ENCODE data around the gene SPACA1. TPM values are rescaled to one million over a fixed set of nuclear protein-coding genes. Genes with fewer than 3 reads are reported as not detected.

Gene SPACA1
- total and polyA plus RNA-seq, 4 donors: not detected

- no peaks in the 10 kb centered on the region for H3K4me1 ChIP-seq (ENCODE audit: control insufficient read depth in 4 of 4, insufficient read depth in 4 of 4, low read length in 3 of 4)
- no peak overlapping the region for H3K27ac ChIP-seq (ENCODE audit: low read depth in 1 of 2, low read length in 2 of 2)
- H3K9ac ChIP-seq (ENCODE audit: low read depth in 1 of 2, low read length in 2 of 2): no peak overlapping the region
- no peaks in the 10 kb centered on the region for H3K36me3 ChIP-seq (ENCODE audit: control insufficient read depth in 4 of 4, insufficient read depth in 3 of 4, low read depth in 1 of 4, low read length in 3 of 4)
- H3K27me3 ChIP-seq (ENCODE audit: control insufficient read depth in 4 of 4, insufficient read depth in 4 of 4, low read length in 3 of 4): no peaks in the 10 kb centered on the region
- no peaks in the 10 kb centered on the region for H3K9me3 ChIP-seq (ENCODE audit: control insufficient read depth in 4 of 4, low read length in 3 of 4)
- H3K4me3 ChIP-seq (ENCODE audit: low read depth in 1 of 3, low read length in 3 of 3): no peak overlapping the region
- 56% methylated on average over 3 of the region's 3 CpGs for WGBS
- TF ChIP-seq HNF4G (IDR thresholded peaks at IDR 0.05): no peak
- TF ChIP-seq GABPA (IDR thresholded peaks at IDR 0.05 in 1 of 2, conservative IDR thresholded peaks at IDR 0.05 in 1 of 2): no peak
- no peak for TF ChIP-seq YY1 (IDR thresholded peaks at IDR 0.05)
- no peak for TF ChIP-seq MAX (IDR thresholded peaks at IDR 0.05)
- TF ChIP-seq, protein P1, sequence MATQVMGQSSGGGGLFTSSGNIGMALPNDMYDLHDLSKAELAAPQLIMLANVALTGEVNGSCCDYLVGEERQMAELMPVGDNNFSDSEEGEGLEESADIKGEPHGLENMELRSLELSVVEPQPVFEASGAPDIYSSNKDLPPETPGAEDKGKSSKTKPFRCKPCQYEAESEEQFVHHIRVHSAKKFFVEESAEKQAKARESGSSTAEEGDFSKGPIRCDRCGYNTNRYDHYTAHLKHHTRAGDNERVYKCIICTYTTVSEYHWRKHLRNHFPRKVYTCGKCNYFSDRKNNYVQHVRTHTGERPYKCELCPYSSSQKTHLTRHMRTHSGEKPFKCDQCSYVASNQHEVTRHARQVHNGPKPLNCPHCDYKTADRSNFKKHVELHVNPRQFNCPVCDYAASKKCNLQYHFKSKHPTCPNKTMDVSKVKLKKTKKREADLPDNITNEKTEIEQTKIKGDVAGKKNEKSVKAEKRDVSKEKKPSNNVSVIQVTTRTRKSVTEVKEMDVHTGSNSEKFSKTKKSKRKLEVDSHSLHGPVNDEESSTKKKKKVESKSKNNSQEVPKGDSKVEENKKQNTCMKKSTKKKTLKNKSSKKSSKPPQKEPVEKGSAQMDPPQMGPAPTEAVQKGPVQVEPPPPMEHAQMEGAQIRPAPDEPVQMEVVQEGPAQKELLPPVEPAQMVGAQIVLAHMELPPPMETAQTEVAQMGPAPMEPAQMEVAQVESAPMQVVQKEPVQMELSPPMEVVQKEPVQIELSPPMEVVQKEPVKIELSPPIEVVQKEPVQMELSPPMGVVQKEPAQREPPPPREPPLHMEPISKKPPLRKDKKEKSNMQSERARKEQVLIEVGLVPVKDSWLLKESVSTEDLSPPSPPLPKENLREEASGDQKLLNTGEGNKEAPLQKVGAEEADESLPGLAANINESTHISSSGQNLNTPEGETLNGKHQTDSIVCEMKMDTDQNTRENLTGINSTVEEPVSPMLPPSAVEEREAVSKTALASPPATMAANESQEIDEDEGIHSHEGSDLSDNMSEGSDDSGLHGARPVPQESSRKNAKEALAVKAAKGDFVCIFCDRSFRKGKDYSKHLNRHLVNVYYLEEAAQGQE (IDR thresholded peaks at IDR 0.05): no peak
- TF ChIP-seq FOXA1 (IDR thresholded peaks at IDR 0.05): no peak
- TF ChIP-seq SP1 (IDR thresholded peaks at IDR 0.05): no peak
- no peak for TF ChIP-seq FOXA2 (IDR thresholded peaks at IDR 0.05)
- no peak for TF ChIP-seq EGR1 (IDR thresholded peaks at IDR 0.05; ENCODE audit: low read depth in 2 of 2)
- TF ChIP-seq, protein P2, sequence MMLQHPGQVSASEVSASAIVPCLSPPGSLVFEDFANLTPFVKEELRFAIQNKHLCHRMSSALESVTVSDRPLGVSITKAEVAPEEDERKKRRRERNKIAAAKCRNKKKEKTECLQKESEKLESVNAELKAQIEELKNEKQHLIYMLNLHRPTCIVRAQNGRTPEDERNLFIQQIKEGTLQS (IDR thresholded peaks at IDR 0.05): no peak
- TF ChIP-seq RAD21 (IDR thresholded peaks at IDR 0.05): no peak
- TF ChIP-seq ZBTB33 (IDR thresholded peaks at IDR 0.05): no peak
- no peak for DNase-seq (ENCODE audit: low spot score)
Observed at GRCh38 chr6:88013015-88013414, 34.6 kb upstream of the SPACA1 start.

- no peaks in the 10 kb centered on the region for H3K4me1 ChIP-seq (ENCODE audit: control insufficient read depth in 4 of 4, insufficient read depth in 4 of 4, low read length in 3 of 4)
- no peak overlapping the region for H3K27ac ChIP-seq (ENCODE audit: low read depth in 1 of 2, low read length in 2 of 2)
- 95% methylated on average over 2 of the region's 2 CpGs for WGBS
- no peaks in the 10 kb centered on the region for H3K36me3 ChIP-seq (ENCODE audit: control insufficient read depth in 4 of 4, insufficient read depth in 3 of 4, low read depth in 1 of 4, low read length in 3 of 4)
- no peaks in the 10 kb centered on the region for H3K27me3 ChIP-seq (ENCODE audit: control insufficient read depth in 4 of 4, insufficient read depth in 4 of 4, low read length in 3 of 4)
- H3K9me3 ChIP-seq (ENCODE audit: control insufficient read depth in 4 of 4, low read length in 3 of 4): no peaks in the 10 kb centered on the region
- no peak overlapping the region for H3K9ac ChIP-seq (ENCODE audit: low read depth in 1 of 2, low read length in 2 of 2)
- no peak for DNase-seq (ENCODE audit: low spot score)
- H3K4me3 ChIP-seq (ENCODE audit: low read depth in 1 of 3, low read length in 3 of 3): no peak overlapping the region
- TF ChIP-seq FOXA1 (IDR thresholded peaks at IDR 0.05): no peak
- TF ChIP-seq GABPA (IDR thresholded peaks at IDR 0.05 in 1 of 2, conservative IDR thresholded peaks at IDR 0.05 in 1 of 2): no peak
- TF ChIP-seq RAD21 (IDR thresholded peaks at IDR 0.05): no peak
- TF ChIP-seq CTCF (IDR thresholded peaks at IDR 0.05; ENCODE audit: low read depth, low read length, missing input control): no peak
- TF ChIP-seq EGR1 (IDR thresholded peaks at IDR 0.05; ENCODE audit: low read depth in 2 of 2): no peak
- TF ChIP-seq JUND (IDR thresholded peaks at IDR 0.05): no peak
- TF ChIP-seq MAX (IDR thresholded peaks at IDR 0.05): no peak
- no peak for TF ChIP-seq YY1 (IDR thresholded peaks at IDR 0.05)
- no peak for TF ChIP-seq TAF1 (conservative IDR thresholded peaks at IDR 0.05)
- TF ChIP-seq ZBTB33 (IDR thresholded peaks at IDR 0.05): no peak
- TF ChIP-seq, protein P1 (IDR thresholded peaks at IDR 0.05): no peak
- TF ChIP-seq, protein P2 (IDR thresholded peaks at IDR 0.05): no peak
- TF ChIP-seq RXRA (IDR thresholded peaks at IDR 0.05): no peak
- no peak for TF ChIP-seq HNF4G (IDR thresholded peaks at IDR 0.05)
- no peak for TF ChIP-seq FOXA2 (IDR thresholded peaks at IDR 0.05)
Observed at GRCh38 chr6:88013554-88013953, 34.1 kb upstream of the SPACA1 start.
